HL-60 (cell line): ENCODE results near the gene SAPCD2.

Experiments
- CTCF ChIP-seq: IDR thresholded peaks from one replicate; pipeline ENCODE4 v1.5.1; 2011; ENCODE audit warnings: low read length, control low read depth, inconsistent platforms; ENCODE audit not compliant: insufficient read depth
- GABPA ChIP-seq: IDR thresholded peaks from 2 replicates; pipeline ENCODE4 v1.6.1; 2012; ENCODE audit warnings: low read depth
- POLR2AphosphoS5 ChIP-seq: IDR thresholded peaks from 2 replicates; pipeline ENCODE4 v1.6.1; 2012; ENCODE audit warnings: low read depth
- SPI1 ChIP-seq: IDR thresholded peaks from 2 replicates; pipeline ENCODE4 v1.6.1; 2012; ENCODE audit warnings: low read depth, mild to moderate bottlenecking, borderline replicate concordance
- TF ChIP-seq, protein P1 (sequence below): IDR thresholded peaks from 2 replicates; pipeline ENCODE4 v1.6.1; 2012; ENCODE audit warnings: low read depth; ENCODE audit not compliant: insufficient replicate concordance

GRCh38 chr9:137056739-137057415 is 13.5 kb downstream of the SAPCD2 start:
- no peak for TF ChIP-seq CTCF
- no peak for TF ChIP-seq POLR2AphosphoS5
- TF ChIP-seq SPI1: no peak
- TF ChIP-seq, protein P1, sequence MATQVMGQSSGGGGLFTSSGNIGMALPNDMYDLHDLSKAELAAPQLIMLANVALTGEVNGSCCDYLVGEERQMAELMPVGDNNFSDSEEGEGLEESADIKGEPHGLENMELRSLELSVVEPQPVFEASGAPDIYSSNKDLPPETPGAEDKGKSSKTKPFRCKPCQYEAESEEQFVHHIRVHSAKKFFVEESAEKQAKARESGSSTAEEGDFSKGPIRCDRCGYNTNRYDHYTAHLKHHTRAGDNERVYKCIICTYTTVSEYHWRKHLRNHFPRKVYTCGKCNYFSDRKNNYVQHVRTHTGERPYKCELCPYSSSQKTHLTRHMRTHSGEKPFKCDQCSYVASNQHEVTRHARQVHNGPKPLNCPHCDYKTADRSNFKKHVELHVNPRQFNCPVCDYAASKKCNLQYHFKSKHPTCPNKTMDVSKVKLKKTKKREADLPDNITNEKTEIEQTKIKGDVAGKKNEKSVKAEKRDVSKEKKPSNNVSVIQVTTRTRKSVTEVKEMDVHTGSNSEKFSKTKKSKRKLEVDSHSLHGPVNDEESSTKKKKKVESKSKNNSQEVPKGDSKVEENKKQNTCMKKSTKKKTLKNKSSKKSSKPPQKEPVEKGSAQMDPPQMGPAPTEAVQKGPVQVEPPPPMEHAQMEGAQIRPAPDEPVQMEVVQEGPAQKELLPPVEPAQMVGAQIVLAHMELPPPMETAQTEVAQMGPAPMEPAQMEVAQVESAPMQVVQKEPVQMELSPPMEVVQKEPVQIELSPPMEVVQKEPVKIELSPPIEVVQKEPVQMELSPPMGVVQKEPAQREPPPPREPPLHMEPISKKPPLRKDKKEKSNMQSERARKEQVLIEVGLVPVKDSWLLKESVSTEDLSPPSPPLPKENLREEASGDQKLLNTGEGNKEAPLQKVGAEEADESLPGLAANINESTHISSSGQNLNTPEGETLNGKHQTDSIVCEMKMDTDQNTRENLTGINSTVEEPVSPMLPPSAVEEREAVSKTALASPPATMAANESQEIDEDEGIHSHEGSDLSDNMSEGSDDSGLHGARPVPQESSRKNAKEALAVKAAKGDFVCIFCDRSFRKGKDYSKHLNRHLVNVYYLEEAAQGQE: no peak
- TF ChIP-seq GABPA: no peak
